Upper lobe of left lung (tissue), 6 donors: ENCODE measurements around the gene RGL4. TPM values are rescaled to one million over a fixed set of nuclear protein-coding genes. Genes with fewer than 3 reads are reported as not detected.

ENCODE experiments used
- ATAC-seq, 2 donors: fragments of 200-7000 bp; cut with Tn5 transposase; one replicate each; pipeline ENCODE4 v1.9.1; 2022; ENCODE audit warnings: mild to moderate bottlenecking in 2 of 2, moderate library complexity in 2 of 2; ENCODE audit not compliant: low FRiP score in 2 of 2
- DNase-seq, 2 donors: peaks; one replicate each; pipeline ENCODE4 v3.0.0-alpha.2; 2019 to 2020
- H3K27ac ChIP-seq, 4 donors: fragments of 200-600 bp; sonication (generic); one replicate each; pipeline ENCODE4 v1.5.1; 2016 to 2019
- H3K27me3 ChIP-seq, 4 donors: fragments of 200-600 bp; sonication (generic); one replicate each; pipeline ENCODE4 v1.5.1; 2017 to 2019
- H3K36me3 ChIP-seq, 4 donors: fragments of 200-600 bp; sonication (generic); one replicate each; pipeline ENCODE4 v1.5.1; 2016 to 2019
- H3K4me1 ChIP-seq, 4 donors: fragments of 200-600 bp; sonication (generic); one replicate each; pipeline ENCODE4 v1.5.1; 2018 to 2019
- H3K4me3 ChIP-seq, 4 donors: fragments of 200-600 bp; sonication (generic); one replicate each; pipeline ENCODE4 v1.5.1; 2017 to 2019; ENCODE audit warnings: mild to moderate bottlenecking in 2 of 4, moderate library complexity in 1 of 4
- H3K9me3 ChIP-seq, 4 donors: fragments of 200-600 bp; sonication (generic); one replicate each; pipeline ENCODE4 v1.5.1; 2018 to 2019
- EP300 ChIP-seq, 4 donors: sonication (generic); formaldehyde crosslinking; IDR thresholded peaks; one replicate each; pipeline ENCODE4 v1.5.1; 2017; ENCODE audit warnings: antibody characterized with exemption in 4 of 4, control low read depth in 2 of 4
- POLR2A ChIP-seq, 4 donors: fragments of 450-650 bp; IDR thresholded peaks; one replicate each; pipeline ENCODE4 v1.5.1; 2016 to 2017; ENCODE audit warnings: antibody characterized with exemption in 4 of 4, mild to moderate bottlenecking in 2 of 4
- POLR2AphosphoS5 ChIP-seq, 2 donors: sonication (generic); formaldehyde crosslinking; IDR thresholded peaks; one replicate each; pipeline ENCODE4 v1.5.1; 2017; ENCODE audit warnings: antibody characterized with exemption in 2 of 2
- WGBS, 2 donors: methylation state at CpG; one replicate each; pipeline ENCODE4 v1.1.5; 2017 to 2018; 5-methylcytosine and 5-hydroxymethylcytosine counted together
- total RNA-seq, 6 donors: library from RNA; depleted of rRNA in 4 of 6; stranded (reverse); fragments of >200 nt in 4 of 6; gene quantifications; one replicate each; pipeline versions ENCODE4 v1.1.0 to v1.2.1, GENCODE V29; 2016 to 2021
- TF ChIP-seq, protein P1 (sequence below), 6 experiments: fragments of 450-650 bp in 4 of 6; fragments of 200-600 bp in 2 of 6; sonication (generic) in 2 of 6; IDR thresholded peaks; one replicate each; pipeline ENCODE4 v1.5.1; 2016 to 2019; ENCODE audit warnings: antibody characterized with exemption in 6 of 6
- donor health status: DM: no; HTN: no; CAD: no; lungs with moderate emphysema.
- donor health status: DM: no; HTN: yes; CAD: no; lungs with severe emphysema.

RGL4 gene
- total RNA-seq, 6 donors from 2014 or later: 0.67 to 4.0 (median 2.6) TPM; not detected in 1

DNA sequence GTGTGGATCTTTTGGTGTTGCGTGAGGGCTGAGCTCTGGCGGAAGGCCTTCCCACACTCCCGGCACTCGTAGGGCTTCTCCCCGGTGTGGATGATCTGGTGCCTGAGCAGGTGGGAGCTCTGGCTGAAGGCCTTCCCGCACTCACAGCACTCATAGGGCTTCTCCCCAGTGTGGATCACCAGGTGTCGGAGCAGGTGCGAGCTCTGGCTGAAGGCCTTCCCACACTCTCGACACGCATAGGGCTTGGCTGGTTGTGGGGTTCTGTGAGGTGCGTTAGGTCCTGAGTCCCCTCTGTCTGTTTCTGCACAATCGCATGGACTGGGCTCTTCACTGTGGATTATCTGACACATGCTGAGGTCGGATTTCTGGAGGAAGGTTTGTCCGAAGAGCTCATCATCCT, 53.7 kb downstream of the RGL4 start:
- Histone ChIP-seq H3K27ac (no peak overlapping the region), H3K4me1 (peaks cover 0 to 4% (median under 1%) of the 10 kb centered on the region in 4 donors), H3K27me3 (no peaks in the 10 kb centered on the region), H3K4me3 (no peak overlapping the region), H3K9me3 (no peaks in the 10 kb centered on the region), H3K36me3 (peaks cover 0 to 45% (median 25%) of the 10 kb centered on the region in 4 donors)
- no peak for TF ChIP-seq POLR2A (IDR thresholded peaks at IDR 0.05)
- TF ChIP-seq EP300 (IDR thresholded peaks at IDR 0.05): no peak
- TF ChIP-seq POLR2AphosphoS5 (IDR thresholded peaks at IDR 0.05): no peak
- TF ChIP-seq, protein P1, sequence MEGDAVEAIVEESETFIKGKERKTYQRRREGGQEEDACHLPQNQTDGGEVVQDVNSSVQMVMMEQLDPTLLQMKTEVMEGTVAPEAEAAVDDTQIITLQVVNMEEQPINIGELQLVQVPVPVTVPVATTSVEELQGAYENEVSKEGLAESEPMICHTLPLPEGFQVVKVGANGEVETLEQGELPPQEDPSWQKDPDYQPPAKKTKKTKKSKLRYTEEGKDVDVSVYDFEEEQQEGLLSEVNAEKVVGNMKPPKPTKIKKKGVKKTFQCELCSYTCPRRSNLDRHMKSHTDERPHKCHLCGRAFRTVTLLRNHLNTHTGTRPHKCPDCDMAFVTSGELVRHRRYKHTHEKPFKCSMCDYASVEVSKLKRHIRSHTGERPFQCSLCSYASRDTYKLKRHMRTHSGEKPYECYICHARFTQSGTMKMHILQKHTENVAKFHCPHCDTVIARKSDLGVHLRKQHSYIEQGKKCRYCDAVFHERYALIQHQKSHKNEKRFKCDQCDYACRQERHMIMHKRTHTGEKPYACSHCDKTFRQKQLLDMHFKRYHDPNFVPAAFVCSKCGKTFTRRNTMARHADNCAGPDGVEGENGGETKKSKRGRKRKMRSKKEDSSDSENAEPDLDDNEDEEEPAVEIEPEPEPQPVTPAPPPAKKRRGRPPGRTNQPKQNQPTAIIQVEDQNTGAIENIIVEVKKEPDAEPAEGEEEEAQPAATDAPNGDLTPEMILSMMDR (IDR thresholded peaks at IDR 0.05): no peak
- ATAC-seq: no peak
- no peak for DNase-seq
- WGBS, 2 donors: 95 to 98% methylated on average over 13 to 14 of the region's 14 CpGs

DNA sequence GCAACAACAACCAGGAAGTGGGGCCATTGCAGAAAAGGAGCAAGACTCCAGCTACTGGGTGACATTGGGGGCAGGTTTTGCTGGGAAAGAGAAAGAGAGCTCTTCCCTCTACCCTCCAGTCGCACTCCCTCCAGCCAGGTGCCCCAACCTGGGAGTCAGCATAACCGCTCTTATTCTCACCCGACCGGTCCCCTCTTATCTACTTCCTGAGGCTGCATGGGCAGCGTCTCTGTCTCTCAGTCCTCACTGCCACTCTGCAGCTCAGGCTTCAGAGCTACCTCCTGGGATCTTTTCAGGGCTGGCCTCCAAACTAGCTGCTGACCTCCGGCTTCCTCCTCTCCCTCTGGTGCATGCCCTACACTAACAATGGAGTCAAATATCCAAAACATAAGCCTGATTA, 55.0 kb downstream of the RGL4 start:
- Histone ChIP-seq H3K4me1 (peaks cover 0 to 16% (median 11%) of the 10 kb centered on the region in 4 donors), H3K27me3 (no peaks in the 10 kb centered on the region), H3K27ac (no peak overlapping the region), H3K9me3 (no peaks in the 10 kb centered on the region), H3K4me3 (no peak overlapping the region), H3K36me3 (peaks cover 0 to 45% (median 25%) of the 10 kb centered on the region in 4 donors)
- DNase-seq (no peak), ATAC-seq (no peak)
- TF ChIP-seq, protein P1 (IDR thresholded peaks at IDR 0.05): no peak
- no peak for TF ChIP-seq POLR2AphosphoS5 (IDR thresholded peaks at IDR 0.05)
- TF ChIP-seq POLR2A (IDR thresholded peaks at IDR 0.05): no peak
- no peak for TF ChIP-seq EP300 (IDR thresholded peaks at IDR 0.05)
- 73 to 82% methylated on average over 6 of the region's 6 CpGs for WGBS, 2 donors

Other genes with a start within 250 kb of the RGL4 start
- gene IGLL1, start 110.7 kb upstream of the RGL4 start, total RNA-seq: not detected
- gene DRICH1, start 58.7 kb upstream of the RGL4 start, total RNA-seq: 1 to 10 TPM in 1 of 6 donors, under 1 TPM in 4, not detected in 1; 0.30 to 5.8 (median 0.81) TPM
- 1 to 10 TPM; 3.0 to 9.4 (median 5.4) TPM for gene ZNF70, start 60.1 kb downstream of the RGL4 start, total RNA-seq
- under 1 TPM in 2 of 6 donors, not detected in 4; 0.74 to 0.80 TPM for gene VPREB3, start 63.4 kb downstream of the RGL4 start, total RNA-seq
- gene C22orf15, start 72.0 kb downstream of the RGL4 start, total RNA-seq: 1 to 10 TPM in 5 of 6 donors, under 1 TPM in 1; 0.29 to 7.3 (median 4.6) TPM
- gene CHCHD10, start 77.0 kb downstream of the RGL4 start, total RNA-seq: 100 to 1,000 TPM in 1 of 6 donors, 10 to 100 TPM in 4, 1 to 10 TPM in 1; 9.1 to 130 (median 39.0) TPM
- 1 to 10 TPM in 2 of 6 donors, under 1 TPM in 1, not detected in 3; 0.57 to 7.7 (median 2.9) TPM for gene MMP11, start 81.8 kb downstream of the RGL4 start, total RNA-seq
- gene SMARCB1, start 96.0 kb downstream of the RGL4 start, total RNA-seq: 10 to 100 TPM; 42.8 to 72.8 (median 57.1) TPM
- gene DERL3, start 148.0 kb downstream of the RGL4 start, total RNA-seq: 10 to 100 TPM in 2 of 6 donors, 1 to 10 TPM in 4; 1.9 to 14.8 (median 5.5) TPM
- 10 to 100 TPM in 5 of 6 donors, 1 to 10 TPM in 1; 9.9 to 31.4 (median 16.5) TPM for gene SLC2A11, start 166.9 kb downstream of the RGL4 start, total RNA-seq
- gene MIF, start 203.4 kb downstream of the RGL4 start, total RNA-seq: 100 to 1,000 TPM in 5 of 6 donors, 10 to 100 TPM in 1; 54.5 to 388 (median 298) TPM